Fibroblast of villous mesenchyme (primary cell): Measurements from ENCODE around the gene KCNN2. TPM values are rescaled to one million over a fixed set of nuclear protein-coding genes. Genes with fewer than 3 reads are reported as not detected.
A peak's percentile ranks its signal among the peaks of the same experiment; 100 is the strongest.

ENCODE experiments used
- DNase-seq: peaks from one replicate; pipeline ENCODE4 v3.0.0-alpha.2; 2010; ENCODE audit warnings: low read depth
- H3K4me3 ChIP-seq: 2 replicates; pipeline ENCODE4 v1.5.1; 2011; ENCODE audit warnings: low read depth, mild to moderate bottlenecking, low read length
- total RNA-seq: library from RNA; depleted of rRNA; stranded (reverse); fragments of >200 nt; gene quantifications from 2 replicates; pipeline ENCODE4 v1.2.3, GENCODE V29; 2012
- TF ChIP-seq, protein P1 (sequence below): IDR thresholded peaks from 2 replicates; pipeline ENCODE4 v1.5.1; 2012; ENCODE audit warnings: low read depth, mild to moderate bottlenecking, low read length; ENCODE audit not compliant: insufficient read depth

The KCNN2 gene
- total RNA-seq, 1 donor, result 2.6 TPM

DNA sequence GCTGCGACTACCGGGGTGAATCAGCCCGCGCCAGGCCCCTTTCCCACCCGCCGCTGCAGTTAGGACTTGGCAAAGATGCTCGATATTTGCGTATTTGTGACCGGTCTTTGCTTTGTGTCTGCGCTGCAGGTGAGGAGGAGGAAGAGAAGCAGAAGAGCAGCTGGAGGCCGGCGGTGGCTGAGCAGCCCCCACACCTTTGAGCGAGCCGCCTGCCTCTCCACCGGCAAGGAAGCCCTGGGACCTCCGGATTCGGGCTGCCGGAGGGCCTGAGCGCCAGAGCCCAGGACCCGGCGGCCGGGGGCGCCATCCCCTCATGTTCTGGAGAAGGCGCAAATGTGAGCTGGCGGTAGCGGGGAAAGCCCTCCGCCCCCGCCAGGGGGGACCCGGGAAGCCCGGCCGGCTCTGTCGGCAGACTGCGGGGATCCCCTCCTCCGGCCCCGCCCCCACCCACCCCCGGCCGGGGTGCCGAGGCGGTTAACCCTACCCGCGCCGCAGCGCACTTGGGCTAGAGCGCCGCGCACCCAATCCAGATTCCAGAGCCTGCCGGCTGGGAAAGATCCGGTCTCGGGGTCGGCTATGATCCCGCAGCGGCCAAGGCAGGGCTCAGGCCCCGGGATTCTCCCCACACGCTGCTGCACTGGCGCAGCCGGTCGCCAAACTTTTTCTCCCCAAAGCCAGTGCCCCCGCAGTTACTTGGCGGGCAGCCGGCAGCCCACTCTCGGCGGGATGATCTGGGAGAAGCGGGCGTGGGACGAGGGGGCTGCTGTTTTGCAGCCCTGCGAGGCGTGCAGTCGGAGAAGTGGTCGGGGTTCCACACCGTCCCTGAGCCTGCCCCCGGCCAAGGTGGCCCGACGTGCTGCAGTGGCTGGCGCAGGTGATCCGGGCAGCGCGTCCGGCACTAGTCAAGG lies 800 bp upstream of the KCNN2 start:
- peak; percentile 8 for DNase-seq
- H3K4me3 ChIP-seq, result peak overlapping the region; percentile 57

DNA sequence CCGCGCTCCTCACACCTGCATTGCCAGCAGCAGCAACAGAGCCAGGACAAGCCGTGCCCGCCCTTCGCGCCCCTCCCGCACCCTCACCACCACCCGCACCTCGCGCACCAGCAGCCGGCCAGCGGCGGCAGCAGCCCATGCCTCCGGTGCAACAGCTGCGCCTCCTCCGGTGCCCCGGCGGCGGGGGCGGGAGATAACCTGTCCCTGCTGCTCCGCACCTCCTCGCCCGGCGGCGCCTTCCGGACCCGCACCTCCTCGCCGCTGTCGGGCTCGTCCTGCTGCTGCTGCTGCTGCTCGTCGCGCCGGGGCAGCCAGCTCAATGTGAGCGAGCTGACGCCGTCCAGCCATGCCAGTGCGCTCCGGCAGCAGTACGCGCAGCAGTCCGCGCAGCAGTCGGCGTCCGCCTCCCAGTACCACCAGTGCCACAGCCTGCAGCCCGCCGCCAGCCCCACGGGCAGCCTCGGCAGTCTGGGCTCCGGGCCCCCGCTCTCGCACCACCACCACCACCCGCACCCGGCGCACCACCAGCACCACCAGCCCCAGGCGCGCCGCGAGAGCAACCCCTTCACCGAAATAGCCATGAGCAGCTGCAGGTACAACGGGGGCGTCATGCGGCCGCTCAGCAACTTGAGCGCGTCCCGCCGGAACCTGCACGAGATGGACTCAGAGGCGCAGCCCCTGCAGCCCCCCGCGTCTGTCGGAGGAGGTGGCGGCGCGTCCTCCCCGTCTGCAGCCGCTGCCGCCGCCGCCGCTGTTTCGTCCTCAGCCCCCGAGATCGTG lies 517 bp downstream of the KCNN2 start:
- peak overlapping the region; percentile 57 for H3K4me3 ChIP-seq
- peak; percentile 16 for DNase-seq
- TF ChIP-seq, protein P1, sequence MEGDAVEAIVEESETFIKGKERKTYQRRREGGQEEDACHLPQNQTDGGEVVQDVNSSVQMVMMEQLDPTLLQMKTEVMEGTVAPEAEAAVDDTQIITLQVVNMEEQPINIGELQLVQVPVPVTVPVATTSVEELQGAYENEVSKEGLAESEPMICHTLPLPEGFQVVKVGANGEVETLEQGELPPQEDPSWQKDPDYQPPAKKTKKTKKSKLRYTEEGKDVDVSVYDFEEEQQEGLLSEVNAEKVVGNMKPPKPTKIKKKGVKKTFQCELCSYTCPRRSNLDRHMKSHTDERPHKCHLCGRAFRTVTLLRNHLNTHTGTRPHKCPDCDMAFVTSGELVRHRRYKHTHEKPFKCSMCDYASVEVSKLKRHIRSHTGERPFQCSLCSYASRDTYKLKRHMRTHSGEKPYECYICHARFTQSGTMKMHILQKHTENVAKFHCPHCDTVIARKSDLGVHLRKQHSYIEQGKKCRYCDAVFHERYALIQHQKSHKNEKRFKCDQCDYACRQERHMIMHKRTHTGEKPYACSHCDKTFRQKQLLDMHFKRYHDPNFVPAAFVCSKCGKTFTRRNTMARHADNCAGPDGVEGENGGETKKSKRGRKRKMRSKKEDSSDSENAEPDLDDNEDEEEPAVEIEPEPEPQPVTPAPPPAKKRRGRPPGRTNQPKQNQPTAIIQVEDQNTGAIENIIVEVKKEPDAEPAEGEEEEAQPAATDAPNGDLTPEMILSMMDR, result no peak

More for the DNA sequence above, 800 bp upstream of the KCNN2 start:
- TF ChIP-seq, protein P1, result peak; percentile 19

DNA sequence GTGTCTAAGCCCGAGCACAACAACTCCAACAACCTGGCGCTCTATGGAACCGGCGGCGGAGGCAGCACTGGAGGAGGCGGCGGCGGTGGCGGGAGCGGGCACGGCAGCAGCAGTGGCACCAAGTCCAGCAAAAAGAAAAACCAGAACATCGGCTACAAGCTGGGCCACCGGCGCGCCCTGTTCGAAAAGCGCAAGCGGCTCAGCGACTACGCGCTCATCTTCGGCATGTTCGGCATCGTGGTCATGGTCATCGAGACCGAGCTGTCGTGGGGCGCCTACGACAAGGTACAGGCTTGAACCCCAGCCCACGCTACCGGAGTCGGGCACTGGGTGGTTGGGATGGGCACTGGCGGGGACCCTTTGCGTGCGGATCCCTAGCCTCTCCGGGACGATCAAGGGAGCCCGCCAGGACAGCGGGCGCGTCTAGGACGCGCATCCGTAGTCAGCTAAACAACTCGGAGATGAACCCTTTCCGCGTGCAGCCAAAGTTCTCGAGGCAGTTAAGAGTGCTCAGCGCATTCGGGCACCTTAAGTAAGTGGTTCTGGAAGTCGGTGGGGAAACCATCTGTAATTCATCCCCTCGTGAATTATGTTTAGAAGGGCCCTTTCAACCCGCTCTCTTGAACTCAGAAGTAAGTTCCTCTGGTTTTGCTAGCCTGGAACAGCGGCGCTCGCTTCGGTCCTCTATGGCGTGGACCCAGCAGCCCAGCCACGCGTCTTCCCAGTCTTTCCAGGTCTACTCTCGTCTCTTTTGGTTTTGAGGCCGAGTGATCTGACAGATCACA lies 1.3 kb downstream of the KCNN2 start:
- TF ChIP-seq, protein P1, result no peak
- peak overlapping the region; percentile 33 for H3K4me3 ChIP-seq

DNA sequence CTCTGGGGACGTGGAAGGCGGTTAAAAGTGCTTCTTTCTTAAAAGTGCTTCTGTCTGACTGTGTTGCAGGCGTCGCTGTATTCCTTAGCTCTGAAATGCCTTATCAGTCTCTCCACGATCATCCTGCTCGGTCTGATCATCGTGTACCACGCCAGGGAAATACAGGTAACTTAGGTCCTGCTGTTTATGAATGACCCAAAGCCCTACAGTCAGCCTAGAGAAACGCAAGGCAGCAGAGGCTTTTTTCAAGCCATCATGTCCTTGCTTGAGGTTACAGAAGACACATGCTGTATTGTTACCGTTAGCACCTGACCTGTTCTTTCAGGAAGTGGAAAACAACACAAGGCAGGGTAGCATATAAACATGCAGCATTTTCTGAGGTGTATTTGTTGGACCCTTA lies 2.0 kb downstream of the KCNN2 start:
- no peak for DNase-seq
- H3K4me3 ChIP-seq, result no peak overlapping the region
- TF ChIP-seq, protein P1, result no peak

More for the DNA sequence above, 1.3 kb downstream of the KCNN2 start:
- peak; percentile 13 for DNase-seq

DNA sequence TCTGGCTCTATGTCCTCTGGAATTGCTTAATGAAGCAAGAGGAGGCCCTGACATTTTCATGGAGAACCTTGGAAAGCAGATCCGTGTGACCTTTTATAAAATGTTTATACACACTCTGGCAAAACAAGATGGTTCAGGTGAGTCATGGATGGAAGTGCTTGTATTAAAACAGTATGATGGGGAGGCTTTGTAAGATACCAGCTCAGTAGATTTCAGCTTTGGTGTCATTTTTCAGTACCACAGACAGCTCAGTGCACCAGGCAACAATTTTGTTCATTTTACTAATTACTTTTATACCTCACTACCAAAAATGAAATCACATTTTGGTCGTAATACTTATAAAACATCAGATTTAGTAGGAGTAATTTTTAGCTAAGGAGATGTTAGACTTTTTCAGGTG lies 5.2 kb downstream of the KCNN2 start:
- TF ChIP-seq, protein P1, result no peak
- no peak for DNase-seq
- H3K4me3 ChIP-seq, result no peak overlapping the region

DNA sequence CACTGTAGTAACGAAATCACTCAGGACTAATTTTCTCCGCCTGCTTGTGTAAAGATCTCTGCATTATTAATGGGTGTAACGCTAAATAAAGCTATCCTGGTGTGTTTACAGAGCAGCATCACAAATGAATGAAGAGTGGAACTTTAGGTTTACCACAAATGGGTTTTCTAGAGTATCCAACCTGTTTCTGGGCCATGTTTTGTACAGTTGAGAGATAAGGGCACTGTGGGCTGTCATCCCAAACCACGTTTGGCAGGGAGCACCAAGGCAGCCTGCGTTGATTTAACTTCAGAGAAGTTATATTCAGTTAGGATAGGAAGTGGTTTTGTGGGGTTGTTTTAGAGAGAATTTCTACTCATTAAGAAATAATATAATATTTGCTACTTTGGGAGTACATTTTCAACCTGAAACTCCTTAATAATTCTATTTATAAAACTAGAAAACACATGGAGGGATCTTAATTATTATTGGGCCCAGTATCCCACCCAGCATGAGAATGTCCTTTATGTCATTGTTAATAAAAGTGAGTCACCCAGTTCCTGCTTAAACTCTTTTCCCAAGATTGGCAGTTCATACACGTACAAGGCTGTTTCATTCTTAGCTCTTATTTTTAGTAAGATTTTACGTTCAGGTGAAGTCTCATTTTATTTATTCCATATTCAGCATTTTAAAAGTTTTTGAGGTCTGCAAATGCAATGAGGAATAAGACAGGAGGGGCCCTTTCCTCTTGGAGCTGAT lies 8.0 kb downstream of the KCNN2 start:
- H3K4me3 ChIP-seq, result no peak overlapping the region
- TF ChIP-seq, protein P1, result no peak
- no peak for DNase-seq
